Neural progenitor cell (in vitro differentiated cells): ENCODE measurements around the gene KCTD15.

ENCODE experiments used
- EZH2 ChIP-seq: fragments of 200-600 bp; sonication (generic); IDR thresholded peaks from 2 replicates; pipeline ENCODE4 v1.6.1; 2017; ENCODE audit warnings: antibody characterized with exemption, mild to moderate bottlenecking, moderate library complexity
- TF ChIP-seq, protein P1 (sequence below): fragments of 200-600 bp; sonication (generic); IDR thresholded peaks from 2 replicates; pipeline ENCODE4 v1.5.1; 2017; ENCODE audit warnings: antibody characterized with exemption, mild to moderate bottlenecking

GRCh38 chr19:33770107-33770506 lies 26.6 kb upstream of the KCTD15 start:
- TF ChIP-seq, protein P1, sequence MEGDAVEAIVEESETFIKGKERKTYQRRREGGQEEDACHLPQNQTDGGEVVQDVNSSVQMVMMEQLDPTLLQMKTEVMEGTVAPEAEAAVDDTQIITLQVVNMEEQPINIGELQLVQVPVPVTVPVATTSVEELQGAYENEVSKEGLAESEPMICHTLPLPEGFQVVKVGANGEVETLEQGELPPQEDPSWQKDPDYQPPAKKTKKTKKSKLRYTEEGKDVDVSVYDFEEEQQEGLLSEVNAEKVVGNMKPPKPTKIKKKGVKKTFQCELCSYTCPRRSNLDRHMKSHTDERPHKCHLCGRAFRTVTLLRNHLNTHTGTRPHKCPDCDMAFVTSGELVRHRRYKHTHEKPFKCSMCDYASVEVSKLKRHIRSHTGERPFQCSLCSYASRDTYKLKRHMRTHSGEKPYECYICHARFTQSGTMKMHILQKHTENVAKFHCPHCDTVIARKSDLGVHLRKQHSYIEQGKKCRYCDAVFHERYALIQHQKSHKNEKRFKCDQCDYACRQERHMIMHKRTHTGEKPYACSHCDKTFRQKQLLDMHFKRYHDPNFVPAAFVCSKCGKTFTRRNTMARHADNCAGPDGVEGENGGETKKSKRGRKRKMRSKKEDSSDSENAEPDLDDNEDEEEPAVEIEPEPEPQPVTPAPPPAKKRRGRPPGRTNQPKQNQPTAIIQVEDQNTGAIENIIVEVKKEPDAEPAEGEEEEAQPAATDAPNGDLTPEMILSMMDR = no peak
- TF ChIP-seq EZH2 = no peak
